ENCODE measurements around the gene MSANTD7. TPM values are rescaled to one million over a fixed set of nuclear protein-coding genes. Genes with fewer than 3 reads are reported as not detected.

MSANTD7 gene
- total RNA-seq, 2 donors from 2014 or later, result 6.5 to 11.5 TPM

DNA sequence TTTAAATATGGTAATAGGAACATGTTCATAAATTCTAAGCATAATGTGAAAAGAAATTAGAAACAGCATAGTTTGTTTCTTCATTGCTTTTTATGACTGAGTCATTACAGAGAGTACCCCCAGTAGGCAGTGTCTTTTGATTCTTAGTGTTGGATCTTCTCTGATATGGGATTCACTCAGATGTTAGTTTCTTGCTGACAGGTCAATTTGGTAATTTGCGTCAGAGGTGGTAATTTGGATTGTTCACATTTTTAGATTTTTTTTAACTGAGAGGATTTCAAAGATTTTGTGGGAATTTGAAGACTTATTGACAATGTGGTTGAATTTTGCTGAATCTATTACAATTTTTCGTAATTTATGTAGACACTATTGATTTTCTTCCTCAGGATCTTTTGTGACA is 2.1 kb downstream of the MSANTD7 start:
- no peaks in the 10 kb centered on the region for H3K9me3 ChIP-seq
- no peak overlapping the region for H3K4me3 ChIP-seq
- ATAC-seq (no peak), DNase-seq (no peak)
- H3K36me3 ChIP-seq (replicated peaks in 1 of 2; ENCODE audit: insufficient read depth in 1 of 2, low read depth in 2 of 2), result peaks cover 0 to 14% of the 10 kb centered on the region in 2 donors
- H3K4me1 ChIP-seq, result peaks cover 23% of the 10 kb centered on the region
- intact Hi-C loops (cut with DNase I), result no loop called here
- 75 to 84% methylated on average over 2 of the region's 2 CpGs for WGBS, 2 donors
- no peaks in the 10 kb centered on the region for H3K27me3 ChIP-seq
- TF ChIP-seq, protein P1, sequence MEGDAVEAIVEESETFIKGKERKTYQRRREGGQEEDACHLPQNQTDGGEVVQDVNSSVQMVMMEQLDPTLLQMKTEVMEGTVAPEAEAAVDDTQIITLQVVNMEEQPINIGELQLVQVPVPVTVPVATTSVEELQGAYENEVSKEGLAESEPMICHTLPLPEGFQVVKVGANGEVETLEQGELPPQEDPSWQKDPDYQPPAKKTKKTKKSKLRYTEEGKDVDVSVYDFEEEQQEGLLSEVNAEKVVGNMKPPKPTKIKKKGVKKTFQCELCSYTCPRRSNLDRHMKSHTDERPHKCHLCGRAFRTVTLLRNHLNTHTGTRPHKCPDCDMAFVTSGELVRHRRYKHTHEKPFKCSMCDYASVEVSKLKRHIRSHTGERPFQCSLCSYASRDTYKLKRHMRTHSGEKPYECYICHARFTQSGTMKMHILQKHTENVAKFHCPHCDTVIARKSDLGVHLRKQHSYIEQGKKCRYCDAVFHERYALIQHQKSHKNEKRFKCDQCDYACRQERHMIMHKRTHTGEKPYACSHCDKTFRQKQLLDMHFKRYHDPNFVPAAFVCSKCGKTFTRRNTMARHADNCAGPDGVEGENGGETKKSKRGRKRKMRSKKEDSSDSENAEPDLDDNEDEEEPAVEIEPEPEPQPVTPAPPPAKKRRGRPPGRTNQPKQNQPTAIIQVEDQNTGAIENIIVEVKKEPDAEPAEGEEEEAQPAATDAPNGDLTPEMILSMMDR (IDR thresholded peaks at IDR 0.05), result no peak
- TF ChIP-seq POLR2A (IDR thresholded peaks at IDR 0.05), result no peak
- H3K27ac ChIP-seq, result no peak overlapping the region

DNA sequence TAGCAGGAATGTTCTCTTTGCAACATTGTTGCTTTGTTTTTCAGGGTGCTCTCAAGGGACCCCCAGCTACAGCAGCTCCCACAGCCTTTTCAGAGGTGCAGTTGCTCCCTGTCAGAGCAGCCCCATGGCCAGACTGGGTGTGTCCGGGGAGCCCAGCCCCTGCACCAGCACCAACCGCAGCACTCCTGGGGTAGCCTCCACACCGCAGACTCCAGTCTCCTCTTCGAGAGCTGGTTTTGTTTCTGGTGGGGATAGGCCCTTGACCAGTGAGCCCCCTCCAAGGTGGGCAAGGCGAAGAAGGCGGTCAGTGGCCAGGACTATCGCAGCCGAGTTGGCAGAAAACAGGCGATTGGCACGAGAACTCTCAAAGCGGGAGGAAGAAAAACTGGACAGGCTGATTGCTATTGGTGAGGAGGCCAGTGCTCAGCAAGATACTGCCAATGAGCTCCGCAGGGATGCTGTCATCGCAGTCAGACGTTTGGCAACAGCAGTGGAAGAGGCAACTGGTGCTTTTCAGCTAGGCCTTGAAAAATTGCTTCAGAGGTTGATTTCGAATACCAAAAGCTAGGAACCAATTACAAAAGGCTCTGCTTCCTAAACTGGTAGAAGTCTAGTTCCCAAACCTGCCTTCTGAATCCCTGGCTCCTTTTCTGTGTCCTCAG is 5.4 kb downstream of the MSANTD7 start:
- DNase-seq (no peak), ATAC-seq (no peak)
- Histone ChIP-seq H3K4me1 (peaks cover 7% of the 10 kb centered on the region), H3K27ac (no peak overlapping the region), H3K4me3 (no peak overlapping the region), H3K9me3 (no peaks in the 10 kb centered on the region), H3K27me3 (no peaks in the 10 kb centered on the region), H3K36me3 (replicated peaks in 1 of 2; ENCODE audit: insufficient read depth in 1 of 2, low read depth in 2 of 2) (peaks cover 0 to 14% of the 10 kb centered on the region in 2 donors)
- 95 to 96% methylated on average over 15 of the region's 15 CpGs for WGBS, 2 donors
- intact Hi-C loops (cut with DNase I), result no loop called here
- TF ChIP-seq, protein P1 (IDR thresholded peaks at IDR 0.05), result no peak
- TF ChIP-seq POLR2A (IDR thresholded peaks at IDR 0.05), result no peak

DNA sequence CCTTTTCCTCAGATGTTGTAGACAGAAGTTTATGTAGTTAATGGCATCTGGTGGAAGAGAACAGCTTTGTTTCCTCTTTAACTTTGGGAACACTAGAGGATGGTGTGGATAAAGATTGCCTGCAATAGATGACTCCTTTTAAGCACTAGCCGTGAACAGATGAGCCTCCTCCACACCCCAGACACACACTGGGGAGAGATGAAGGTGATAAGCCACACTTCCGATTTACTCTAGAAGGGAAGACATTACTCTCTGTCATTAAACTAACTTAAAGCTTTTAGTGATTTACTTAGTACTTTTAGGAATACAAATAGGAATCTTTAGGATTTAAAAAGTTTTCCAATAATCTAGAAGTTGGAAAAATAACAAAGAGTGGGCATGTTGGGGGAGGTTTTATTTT is 6.8 kb downstream of the MSANTD7 start:
- H3K4me1 ChIP-seq, result no peaks in the 10 kb centered on the region
- H3K27me3 ChIP-seq, result no peaks in the 10 kb centered on the region
- no peaks in the 10 kb centered on the region for H3K9me3 ChIP-seq
- 86 to 89% methylated on average over 2 of the region's 2 CpGs for WGBS, 2 donors
- DNase-seq (no peak), ATAC-seq (no peak)
- no peak for TF ChIP-seq POLR2A (IDR thresholded peaks at IDR 0.05)
- TF ChIP-seq, protein P1 (IDR thresholded peaks at IDR 0.05), result no peak
- no peak overlapping the region for H3K4me3 ChIP-seq
- H3K36me3 ChIP-seq (replicated peaks in 1 of 2; ENCODE audit: insufficient read depth in 1 of 2, low read depth in 2 of 2), result peaks cover 0 to 14% of the 10 kb centered on the region in 2 donors
- H3K27ac ChIP-seq, result no peak overlapping the region
- intact Hi-C loops (cut with DNase I), result no loop called here

DNA sequence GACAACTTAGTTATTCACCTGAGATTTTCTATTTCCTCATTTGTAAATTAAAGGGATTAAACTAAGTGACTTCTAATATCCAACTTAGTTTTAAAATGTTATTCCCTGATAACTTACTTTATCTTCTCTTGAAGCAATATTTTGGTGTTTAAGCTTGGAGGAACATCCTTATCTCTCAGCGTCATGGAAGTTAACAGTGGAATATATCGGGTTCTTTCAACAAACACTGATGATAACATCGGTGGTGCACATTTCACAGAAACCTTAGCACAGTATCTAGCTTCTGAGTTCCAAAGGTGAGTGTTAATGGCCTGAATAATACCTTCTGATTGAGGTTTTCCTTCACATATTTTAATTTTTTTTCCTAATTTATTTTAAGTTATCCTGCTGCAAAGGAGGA is 14.1 kb downstream of the MSANTD7 start:
- Histone ChIP-seq H3K36me3 (replicated peaks in 1 of 2; ENCODE audit: insufficient read depth in 1 of 2, low read depth in 2 of 2) (no peaks in the 10 kb centered on the region), H3K27me3 (no peaks in the 10 kb centered on the region), H3K4me1 (no peaks in the 10 kb centered on the region), H3K27ac (no peak overlapping the region), H3K4me3 (no peak overlapping the region), H3K9me3 (no peaks in the 10 kb centered on the region)
- DNase-seq, result no peak
- WGBS, 2 donors, result 28 to 38% methylated on average over 3 of the region's 3 CpGs
- intact Hi-C loops (cut with DNase I), result no loop called here
- no peak for TF ChIP-seq POLR2A (IDR thresholded peaks at IDR 0.05)
- TF ChIP-seq, protein P1 (IDR thresholded peaks at IDR 0.05), result no peak
- no peak for ATAC-seq

DNA sequence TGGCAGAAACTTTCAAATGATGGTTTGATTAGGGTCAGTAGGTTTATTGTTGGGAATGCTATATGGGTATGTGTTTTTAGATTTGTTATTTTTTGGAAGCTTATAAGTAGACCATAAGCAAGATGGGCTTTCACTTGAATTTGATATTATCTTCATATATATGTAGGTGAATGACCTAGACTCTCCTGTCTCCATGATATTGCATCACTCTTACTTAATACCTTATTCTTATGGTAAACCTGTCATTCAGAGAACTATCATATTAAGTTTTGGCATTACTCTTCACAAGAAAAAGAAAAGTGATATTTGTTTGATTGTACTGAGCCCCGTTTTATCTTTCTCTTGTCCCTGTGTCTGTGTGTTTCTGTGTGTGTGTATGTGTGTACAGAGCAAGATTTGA is 17.3 kb downstream of the MSANTD7 start:
- Histone ChIP-seq H3K9me3 (no peaks in the 10 kb centered on the region), H3K4me3 (no peak overlapping the region), H3K27ac (no peak overlapping the region), H3K27me3 (no peaks in the 10 kb centered on the region), H3K36me3 (replicated peaks in 1 of 2; ENCODE audit: insufficient read depth in 1 of 2, low read depth in 2 of 2) (no peaks in the 10 kb centered on the region), H3K4me1 (peaks cover 22% of the 10 kb centered on the region)
- ATAC-seq (no peak), DNase-seq (no peak)
- WGBS, 2 donors, result 79 to 94% methylated on average over 1 of the region's 1 CpG
- intact Hi-C loops (cut with DNase I), result no loop called here
- TF ChIP-seq, protein P1 (IDR thresholded peaks at IDR 0.05), result no peak
- no peak for TF ChIP-seq POLR2A (IDR thresholded peaks at IDR 0.05)

All from body of pancreas (tissue), 4 donors.